Mesenteric fat pad (tissue), 1 donor: ENCODE data around the gene ERBB4. TPM values are rescaled to one million over a fixed set of nuclear protein-coding genes. Genes with fewer than 3 reads are reported as not detected.
"Not testable (repeated sequence)": the region's sequence is repeated elsewhere in the genome, so short reads cannot be mapped to it uniquely, and the experiment has no call there.

Experiments
- DNase-seq: peaks from one replicate; pipeline ENCODE4 v3.0.0-alpha.2; 2020; ENCODE audit warnings: low spot score
- total RNA-seq: library from RNA; stranded (reverse); fragmentation: NEBNext Ultra II Directional; extraction: Animal tissue kit (Norgen Biotek cat#: 25700); gene quantifications from one replicate; pipeline ENCODE4 v1.2.1, GENCODE V29; 2021
- donor health status: DM: yes; HTN: yes; CAD: no.

ERBB4 gene
- total RNA-seq, 1 donor from 2014 or later: 0.45 TPM

DNA sequence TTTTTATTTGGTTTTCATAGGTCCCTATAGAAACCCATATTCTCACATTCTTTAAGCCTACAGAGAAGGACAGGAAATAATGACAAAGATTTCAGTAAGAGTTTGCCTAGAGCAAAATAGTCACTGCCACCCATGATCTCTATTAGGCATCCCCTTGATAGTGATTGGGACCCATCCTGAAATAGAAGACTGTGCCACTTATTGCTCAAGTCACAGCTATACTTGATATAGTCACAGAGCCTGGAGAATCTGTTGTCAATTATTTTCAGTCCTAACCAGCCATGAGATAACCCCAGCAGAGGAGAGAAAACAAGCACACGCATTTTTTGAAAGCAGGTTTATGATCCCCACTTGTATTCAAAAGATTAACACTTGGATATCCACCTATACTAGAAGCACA lies 8.2 kb downstream of the ERBB4 start:
- DNase-seq: no peak

DNA sequence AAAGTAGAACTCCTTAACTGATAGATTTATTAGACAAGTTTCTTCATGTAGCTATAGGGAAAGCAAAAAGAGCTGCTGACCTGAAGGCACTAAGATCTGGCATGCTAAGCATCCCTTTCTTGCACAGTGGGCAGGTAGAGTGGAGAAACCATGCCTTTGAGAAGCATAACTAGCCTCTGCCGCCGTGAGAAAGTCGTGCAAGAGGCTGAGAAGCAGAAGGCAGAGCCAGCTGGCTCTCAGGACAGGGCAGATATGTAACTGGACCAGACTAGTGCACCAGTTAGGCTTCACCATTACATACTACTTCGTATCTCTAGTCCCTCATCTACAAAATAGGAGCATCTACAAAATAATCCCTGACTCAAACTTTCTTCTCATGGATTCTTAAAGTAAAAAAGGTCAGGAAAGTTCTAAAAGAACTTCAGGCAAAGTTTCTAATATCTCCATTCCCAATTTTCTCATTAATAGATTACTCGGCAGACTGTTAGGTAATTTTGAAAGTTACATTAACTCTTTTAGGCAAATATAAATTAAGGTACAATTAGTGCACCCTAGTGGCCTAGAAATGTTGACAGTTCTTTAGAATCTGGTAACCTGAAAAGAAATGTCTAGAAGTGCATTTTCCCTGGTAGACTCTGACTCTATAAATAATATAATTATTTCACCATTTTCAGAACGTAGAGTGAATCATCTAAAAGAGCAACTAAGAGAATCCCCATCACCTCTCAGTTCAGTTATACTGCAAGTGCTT lies 10.3 kb downstream of the ERBB4 start:
- DNase-seq: no peak

DNA sequence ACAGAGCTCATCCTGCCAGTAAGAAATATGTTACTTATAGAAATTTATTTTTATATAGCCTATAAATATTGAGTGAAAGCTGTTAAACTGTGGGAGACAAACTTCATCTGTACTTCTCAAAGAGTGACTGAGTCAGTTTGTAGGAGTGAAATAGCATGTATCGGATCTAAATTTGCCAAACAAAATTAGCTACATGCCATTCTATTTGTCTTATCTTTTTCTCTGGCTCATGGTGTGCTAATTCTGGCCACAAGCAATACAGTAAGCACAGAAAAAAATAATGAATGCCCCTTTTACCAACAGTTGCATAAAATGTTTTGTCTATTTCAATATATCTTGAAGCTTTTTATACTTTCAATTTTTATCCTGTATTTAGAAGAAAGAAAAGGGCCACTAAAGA lies 12.5 kb downstream of the ERBB4 start:
- no peak for DNase-seq

GRCh38 chr2:212523756-212524155 lies 14.8 kb downstream of the ERBB4 start:
- no peak for DNase-seq

DNA sequence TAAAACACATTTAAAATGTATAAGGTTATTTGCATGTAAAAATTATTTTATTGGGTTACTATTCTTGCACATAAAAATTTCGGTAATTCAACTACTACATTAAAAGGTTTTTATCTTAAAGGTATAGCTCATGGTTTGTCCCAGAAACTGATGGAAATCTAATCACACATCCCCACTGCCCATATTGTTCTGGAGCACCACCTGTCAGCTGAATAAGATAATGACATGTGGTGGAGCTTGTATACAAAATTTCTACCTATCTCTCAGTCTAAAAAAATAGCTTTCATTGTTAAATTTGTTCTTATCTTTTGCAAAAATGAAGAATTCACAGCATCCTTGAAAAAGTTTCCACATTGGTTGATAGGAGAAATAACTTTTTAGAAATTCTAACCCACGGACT lies 18.3 kb downstream of the ERBB4 start:
- DNase-seq: no peak

GRCh38 chr2:212517693-212518092 lies 20.9 kb downstream of the ERBB4 start:
- no peak for DNase-seq

- DNase-seq: no peak
Observed at GRCh38 chr2:212505586-212505985, 33.0 kb downstream of the ERBB4 start.

GRCh38 chr2:212495046-212495445 lies 43.6 kb downstream of the ERBB4 start:
- no peak for DNase-seq

GRCh38 chr2:212494418-212495020 lies 44.1 kb downstream of the ERBB4 start:
- DNase-seq: no peak

DNA sequence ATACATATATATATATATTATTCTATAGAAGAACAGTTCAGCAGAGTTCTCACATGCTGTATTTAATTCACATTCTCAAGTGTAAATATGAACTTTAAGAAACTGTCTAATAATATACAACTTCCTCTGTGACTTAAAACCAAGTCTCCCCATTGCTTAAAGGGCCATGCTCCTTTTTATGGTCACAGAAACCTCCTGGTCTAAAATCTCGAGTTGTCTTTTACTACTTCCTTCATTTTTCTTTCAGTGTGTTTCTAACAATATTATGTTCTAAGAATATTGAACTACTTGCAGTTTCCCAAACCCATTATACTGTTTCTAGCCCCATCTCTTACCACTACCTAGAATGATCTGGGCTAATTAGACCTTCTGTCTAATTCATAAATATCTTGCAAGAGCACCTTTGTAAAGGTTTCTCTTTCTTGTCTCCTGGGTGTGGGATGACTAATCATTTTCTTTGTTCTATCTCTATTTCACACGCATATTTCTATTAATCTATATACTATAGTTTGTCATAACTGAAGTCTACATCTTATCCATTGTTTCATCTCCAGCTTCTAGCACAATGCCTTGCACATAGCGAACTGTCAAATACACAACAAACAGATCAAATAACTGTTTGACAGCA lies 48.8 kb downstream of the ERBB4 start:
- no peak for DNase-seq

- no peak for DNase-seq
Observed at GRCh38 chr2:212488611-212489010, 50.0 kb downstream of the ERBB4 start.

GRCh38 chr2:212484563-212485080 lies 54.0 kb downstream of the ERBB4 start:
- no peak for DNase-seq

DNA sequence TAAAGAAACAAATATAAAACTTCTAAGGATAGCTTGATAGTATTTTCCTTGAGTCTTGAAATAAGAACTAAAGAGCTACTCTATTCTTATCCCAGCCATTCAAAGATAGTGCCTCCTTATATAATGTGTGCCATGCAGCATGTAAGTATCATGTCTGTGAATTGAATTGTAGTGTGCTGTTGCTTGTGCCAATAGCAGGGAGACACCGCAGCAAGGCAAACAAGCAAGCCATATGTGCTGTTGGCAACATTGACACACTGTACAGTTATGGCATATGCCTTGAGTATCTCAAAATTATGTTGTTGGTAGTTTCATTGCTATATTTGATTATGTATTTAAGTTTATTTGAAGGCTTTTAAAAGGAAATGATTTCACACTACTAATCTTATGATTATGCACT lies 58.2 kb downstream of the ERBB4 start:
- no peak for DNase-seq

- no peak for DNase-seq
Observed at GRCh38 chr2:212477571-212477970, 61.0 kb downstream of the ERBB4 start.

GRCh38 chr2:212473211-212473610 lies 65.4 kb downstream of the ERBB4 start:
- no peak for DNase-seq

GRCh38 chr2:212467551-212467950 lies 71.1 kb downstream of the ERBB4 start:
- DNase-seq: not testable (repeated sequence)

GRCh38 chr2:212465456-212465855 lies 73.1 kb downstream of the ERBB4 start:
- no peak for DNase-seq

DNA sequence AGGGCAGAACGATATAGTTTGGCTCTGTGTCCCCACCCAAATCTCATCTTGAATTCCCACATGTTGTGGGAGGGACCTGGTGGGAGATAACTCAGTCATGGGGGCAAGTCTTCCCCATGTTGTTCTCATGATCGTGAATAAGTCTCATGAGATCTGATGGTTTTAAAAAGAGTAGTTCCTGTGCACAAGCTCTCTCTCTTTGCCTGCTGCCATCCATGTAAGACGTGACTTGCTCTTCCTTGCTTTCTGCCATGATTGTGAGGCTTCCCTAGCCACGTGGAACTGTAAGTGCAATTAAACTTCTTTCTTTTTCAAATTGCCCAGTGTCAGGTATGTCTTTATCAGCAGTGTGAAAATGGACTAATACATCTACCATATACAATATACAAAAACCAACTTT lies 76.9 kb downstream of the ERBB4 start:
- DNase-seq: not testable (repeated sequence)

- no peak for DNase-seq
Observed at GRCh38 chr2:212454149-212454548, 84.5 kb downstream of the ERBB4 start.

DNA sequence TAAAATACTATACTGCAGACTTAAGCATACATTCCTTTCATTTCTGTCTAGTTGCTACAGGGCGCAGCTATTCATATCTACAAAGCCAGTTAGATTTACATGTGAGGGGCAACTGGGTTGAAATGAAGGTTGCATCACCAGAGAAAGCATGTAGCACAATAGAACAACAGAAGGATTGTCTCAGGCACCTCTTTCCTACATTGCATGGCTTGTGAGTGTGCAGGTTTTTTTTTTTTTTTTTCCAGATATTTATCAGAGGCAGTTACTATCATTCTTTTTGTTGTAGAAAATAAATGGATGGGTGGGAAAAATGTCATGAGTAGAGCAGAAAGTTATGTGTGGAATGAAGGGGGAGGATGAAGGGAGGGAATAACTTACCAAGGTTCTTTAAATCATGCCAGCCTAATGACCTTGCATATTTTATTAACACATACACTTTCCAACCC lies 86.8 kb downstream of the ERBB4 start:
- no peak for DNase-seq

DNA sequence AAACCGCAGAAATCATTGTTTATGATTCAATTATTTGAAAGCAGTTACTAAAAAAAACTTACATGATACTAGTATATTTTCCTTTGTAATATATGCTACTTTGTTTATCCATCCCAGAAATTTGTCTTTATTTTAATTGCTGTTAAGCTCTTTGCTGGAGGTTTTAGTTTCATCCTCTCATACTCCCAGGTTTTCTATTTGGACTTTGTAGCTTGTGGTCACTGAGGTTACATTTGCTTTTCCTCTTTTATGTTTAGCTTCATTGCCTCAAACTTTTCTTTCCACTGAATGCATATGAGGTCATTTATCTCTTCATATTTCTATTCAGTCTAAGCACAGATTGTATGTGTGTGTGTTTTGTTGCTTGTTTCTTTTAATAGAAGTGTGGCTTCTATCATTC lies 89.9 kb downstream of the ERBB4 start:
- no peak for DNase-seq

DNA sequence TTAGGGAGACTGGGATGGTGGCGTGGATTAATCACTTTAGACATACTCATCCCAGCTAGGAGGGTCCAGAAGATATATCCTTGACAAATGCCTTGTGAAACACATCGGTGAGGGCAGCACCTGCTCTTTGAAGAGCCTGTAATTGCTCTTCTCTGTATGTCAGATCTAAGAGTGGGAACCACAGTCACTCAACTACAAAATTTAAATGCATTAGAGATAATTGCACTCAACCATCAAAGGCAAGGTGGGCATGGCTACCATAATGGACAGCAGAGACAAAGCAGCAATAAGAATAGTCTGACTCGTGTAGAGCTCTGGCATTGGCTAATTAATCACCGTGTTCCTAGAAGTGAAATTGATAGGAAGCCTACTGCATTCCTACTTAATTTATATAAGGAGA lies 96.8 kb downstream of the ERBB4 start:
- no peak for DNase-seq
